Gastroesophageal sphincter (tissue), 3 donors: ENCODE results near the gene RNF113B.

Experiments
- CTCF ChIP-seq, 4 experiments: fragments of 200-600 bp in 2 of 4; fragments of 450-650 bp in 2 of 4; sonication (generic) in 1 of 4; IDR thresholded peaks; one replicate each; pipeline ENCODE4 v1.5.1; 2017 to 2019; ENCODE audit warnings: antibody characterized with exemption in 4 of 4, mild to moderate bottlenecking in 2 of 4, moderate library complexity in 2 of 4
- POLR2A ChIP-seq, 2 donors: fragments of 450-650 bp; IDR thresholded peaks; one replicate each; pipeline ENCODE4 v1.6.1; 2017; ENCODE audit warnings: antibody characterized with exemption in 2 of 2, mild to moderate bottlenecking in 2 of 2, moderate library complexity in 1 of 2
- POLR2AphosphoS5 ChIP-seq: sonication (generic); formaldehyde crosslinking; IDR thresholded peaks from one replicate; pipeline ENCODE4 v1.6.1; 2017; ENCODE audit warnings: antibody characterized with exemption

DNA sequence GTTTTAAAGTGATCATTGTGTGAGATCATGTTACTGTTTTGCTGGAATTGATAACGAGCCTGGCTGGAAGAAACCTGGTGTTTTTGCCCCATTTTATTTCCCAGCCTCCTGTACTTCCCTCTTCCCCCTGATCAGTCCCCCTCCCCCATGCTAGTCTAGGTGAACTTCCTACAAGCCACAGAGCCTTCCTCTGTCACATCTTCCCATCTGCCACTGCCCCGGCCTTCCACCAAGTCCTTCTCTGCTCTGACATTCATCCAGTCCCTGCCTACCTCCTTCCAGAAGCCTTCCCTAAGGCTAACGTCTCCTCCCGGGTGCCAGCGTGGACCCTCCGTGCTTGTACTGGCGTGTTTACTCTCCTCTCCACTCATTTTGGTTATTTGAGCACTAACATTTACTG lies 19.9 kb downstream of the RNF113B start:
- TF ChIP-seq CTCF (IDR thresholded peaks at IDR 0.05): no peak
- no peak for TF ChIP-seq POLR2A (IDR thresholded peaks at IDR 0.05)
- TF ChIP-seq POLR2AphosphoS5: no peak
